Stimulated activated CD4-positive, alpha-beta T cell treated with anti-CD3 and anti-CD28 coated beads, Interleukin-15, amount 100 ng/mL, for 48 hours (primary cell): ENCODE data around the gene FOXO6.

ENCODE experiments used
- DNase-seq, 2 donors: peaks; one replicate each; pipeline ENCODE4 v3.0.0-alpha.2; 2020; ENCODE audit warnings: low read depth in 2 of 2

The FOXO6 gene

DNA sequence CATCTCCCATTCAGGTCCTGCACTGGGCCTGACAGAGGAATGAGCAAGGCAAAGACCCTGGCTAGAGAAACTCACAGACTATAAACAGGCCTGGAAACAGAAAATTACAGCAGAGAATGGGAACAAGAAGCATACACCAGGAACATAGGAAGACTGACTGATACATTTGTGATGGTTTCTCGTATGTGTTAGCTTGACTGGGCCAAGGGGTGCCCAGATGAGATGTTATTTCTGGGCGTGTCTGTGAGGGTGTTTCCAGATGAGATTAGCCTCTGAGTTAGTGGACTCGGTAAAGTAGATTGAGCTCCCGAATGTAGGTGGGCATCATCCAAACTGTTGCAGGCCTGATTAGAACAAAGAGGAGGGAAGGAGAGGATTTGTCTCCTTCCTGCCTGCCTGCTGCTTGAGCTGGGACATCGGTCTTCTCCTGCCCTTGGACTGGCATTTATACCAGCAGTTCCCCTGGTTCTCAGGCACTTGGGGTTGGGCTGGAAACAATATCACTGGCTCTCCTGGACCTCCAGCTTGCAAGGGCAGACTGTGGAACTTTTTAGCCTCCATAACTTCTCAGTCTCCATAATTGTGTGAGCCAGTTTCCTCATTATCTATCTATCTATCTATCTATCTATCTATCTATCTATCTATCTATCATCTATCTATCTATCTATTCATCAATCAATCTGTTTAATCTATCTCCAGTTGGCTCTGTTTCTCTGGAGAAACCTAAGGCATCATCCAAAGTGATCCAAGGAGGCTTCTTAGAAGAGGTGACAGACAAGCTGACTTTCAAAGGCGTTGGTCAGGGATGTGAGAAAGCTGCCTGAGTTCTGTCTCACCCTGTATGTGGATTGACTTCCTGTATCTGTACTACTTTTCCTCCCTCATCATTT, 9.7 kb upstream of the FOXO6 start:
- DNase-seq, result no peak

GRCh38 chr1:41353744-41354143, 7.5 kb upstream of the FOXO6 start:
- no peak for DNase-seq

DNA sequence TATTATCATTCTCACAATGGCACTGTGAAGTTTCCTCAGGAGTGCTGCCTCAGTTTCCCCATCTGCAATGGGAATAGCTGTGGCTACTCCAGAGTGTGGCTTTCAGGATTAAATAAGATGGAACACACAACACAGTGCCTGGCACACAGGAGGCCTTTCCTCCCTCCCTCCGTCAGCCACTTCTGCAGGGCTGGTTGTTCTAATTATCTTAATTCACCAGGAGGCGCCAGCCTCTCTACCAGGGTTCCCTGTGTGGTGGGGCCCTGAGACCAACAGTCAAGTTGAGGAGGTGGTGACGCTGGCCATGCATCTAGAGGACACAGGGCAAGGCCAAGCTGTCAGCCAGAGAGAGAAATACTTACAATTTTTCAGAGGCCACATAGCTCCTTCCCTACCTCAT, 6.3 kb upstream of the FOXO6 start:
- DNase-seq, result no peak

GRCh38 chr1:41355356-41355755, 5.9 kb upstream of the FOXO6 start:
- no peak for DNase-seq

- no peak for DNase-seq
Measured at GRCh38 chr1:41355761-41356160, 5.5 kb upstream of the FOXO6 start.

- DNase-seq, result no peak
Measured at GRCh38 chr1:41356752-41357151, 4.5 kb upstream of the FOXO6 start.

GRCh38 chr1:41357451-41358101, 3.7 kb upstream of the FOXO6 start:
- DNase-seq, result no peak

DNA sequence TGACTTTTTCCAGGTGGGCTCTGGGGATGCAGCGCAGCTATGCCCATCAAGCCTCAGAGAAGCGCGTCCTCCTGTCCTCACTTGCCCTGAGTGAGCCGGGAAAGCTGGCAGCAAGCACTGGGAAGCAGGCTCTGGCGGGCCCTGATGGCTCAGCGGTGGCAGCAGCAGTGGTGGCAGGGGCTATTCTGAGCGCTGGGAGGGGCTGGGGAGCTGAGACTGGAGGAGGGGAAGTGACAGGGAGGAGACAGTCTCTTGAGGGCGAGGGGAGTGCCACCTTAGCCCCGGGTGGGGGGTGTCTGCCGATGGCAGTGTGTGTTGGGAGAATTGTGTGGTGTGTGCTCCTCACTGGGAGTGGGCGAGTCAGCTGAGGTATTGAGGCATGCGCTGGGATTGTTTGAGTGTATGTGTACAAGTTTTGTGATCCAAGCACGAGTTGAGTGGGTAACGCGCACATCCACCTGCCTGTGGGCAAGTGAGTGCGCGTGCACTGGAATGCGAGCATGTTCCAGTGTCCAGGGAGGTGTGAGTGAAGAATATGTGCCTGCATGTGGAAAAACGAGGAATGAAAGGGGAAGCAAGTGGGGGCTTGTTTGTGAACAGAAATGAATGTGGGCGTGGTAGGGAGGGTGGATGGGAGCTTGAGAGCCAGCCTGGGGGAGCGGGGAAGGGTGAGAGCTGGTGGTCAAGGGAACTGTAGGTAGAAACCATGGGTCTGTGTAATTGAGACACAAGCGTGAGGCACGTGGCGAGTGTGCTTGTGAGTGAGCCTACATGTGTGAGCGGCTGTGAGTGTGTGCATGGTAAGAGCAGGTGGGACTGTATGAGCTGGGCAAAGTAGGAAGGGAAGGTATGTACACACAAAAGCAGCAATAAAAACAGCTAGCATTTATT, 2.9 kb upstream of the FOXO6 start:
- no peak for DNase-seq

- DNase-seq, result no peak
Measured at GRCh38 chr1:41359211-41360073, 1.8 kb upstream of the FOXO6 start.

DNA sequence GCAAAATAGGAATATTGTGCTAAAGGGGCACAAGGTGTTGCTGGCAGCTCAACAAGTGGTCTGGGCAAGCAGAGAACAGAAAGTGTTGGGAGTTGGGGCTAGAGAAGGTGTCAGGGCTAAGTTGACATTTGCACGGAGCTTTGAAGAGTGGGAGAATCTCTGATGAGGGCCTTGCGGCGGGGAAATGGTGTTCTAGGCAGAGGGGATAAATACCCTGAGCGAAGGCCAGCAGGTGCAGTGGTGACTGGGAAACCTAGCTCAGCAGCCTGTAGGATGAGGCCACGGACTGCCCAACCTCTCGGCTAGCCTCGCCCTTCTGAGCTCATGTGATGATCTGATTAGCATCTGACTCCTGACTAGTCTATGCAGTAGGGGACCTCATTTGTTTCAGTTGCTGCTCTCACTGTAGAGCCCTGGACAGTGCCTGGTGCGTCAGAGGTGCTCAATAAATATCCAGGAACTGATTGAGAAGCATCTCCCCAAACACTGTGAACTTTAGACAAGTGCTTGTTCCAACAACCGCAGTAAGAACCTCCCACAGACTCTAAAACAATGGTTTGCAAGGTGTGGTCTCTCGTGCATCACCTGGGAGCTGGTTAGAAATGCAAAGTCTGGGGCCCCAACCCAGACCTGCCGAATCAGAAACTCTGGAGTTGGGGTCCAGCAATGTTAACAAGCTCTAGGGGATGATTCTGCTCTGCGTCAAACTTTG, 1.0 kb upstream of the FOXO6 start:
- DNase-seq, result no peak

DNA sequence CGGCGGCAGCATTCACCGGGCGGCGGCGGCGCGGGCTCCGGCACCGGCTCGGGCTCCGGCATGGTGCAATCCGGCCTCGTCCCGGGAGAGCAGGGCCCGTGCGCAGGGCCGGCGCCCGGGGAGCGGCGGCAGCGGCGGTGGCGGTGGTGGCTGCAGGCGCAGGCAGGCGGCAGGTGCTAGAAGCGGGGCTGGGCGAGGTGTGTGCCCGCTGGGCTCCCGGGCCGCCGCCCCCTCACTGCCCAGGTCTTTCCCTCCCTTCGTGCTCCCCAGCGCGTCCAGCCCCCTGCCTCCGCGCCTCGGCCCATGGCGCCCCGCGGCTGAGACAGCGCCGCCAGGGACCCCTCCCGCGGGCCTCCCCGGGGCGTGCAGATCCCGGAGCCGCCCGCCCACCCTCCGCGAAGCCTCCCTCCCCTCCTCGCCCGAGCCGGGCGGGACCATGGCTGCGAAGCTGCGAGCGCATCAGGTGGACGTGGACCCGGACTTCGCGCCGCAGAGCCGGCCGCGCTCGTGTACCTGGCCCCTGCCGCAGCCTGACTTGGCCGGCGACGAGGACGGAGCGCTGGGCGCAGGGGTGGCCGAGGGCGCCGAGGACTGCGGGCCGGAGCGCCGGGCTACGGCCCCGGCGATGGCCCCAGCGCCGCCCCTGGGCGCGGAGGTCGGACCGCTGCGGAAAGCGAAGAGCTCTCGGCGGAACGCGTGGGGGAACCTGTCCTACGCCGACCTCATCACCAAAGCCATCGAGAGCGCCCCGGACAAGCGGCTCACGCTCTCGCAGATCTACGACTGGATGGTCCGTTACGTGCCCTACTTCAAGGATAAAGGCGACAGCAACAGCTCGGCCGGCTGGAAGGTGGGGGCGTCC, 492 bp downstream of the FOXO6 start:
- no peak for DNase-seq

DNA sequence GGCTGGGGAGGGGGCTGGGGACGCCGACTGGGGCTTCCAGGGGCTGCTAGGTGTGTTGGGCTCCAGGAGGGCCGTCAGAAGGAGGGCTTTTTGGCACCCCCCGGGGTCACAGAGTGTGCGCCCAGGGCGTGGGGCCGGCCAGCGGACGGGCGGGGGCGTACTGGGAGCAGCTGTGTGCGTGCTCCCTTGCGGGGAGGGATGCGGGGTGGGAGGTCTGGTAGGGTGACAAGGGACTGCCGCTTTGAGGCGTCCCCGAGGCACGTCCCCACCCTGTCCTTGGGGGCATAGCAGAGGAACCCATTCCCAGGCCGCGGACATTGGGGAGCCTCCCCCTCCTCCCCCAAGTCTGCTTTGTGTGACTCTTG, 1.1 kb downstream of the FOXO6 start:
- no peak for DNase-seq

GRCh38 chr1:41362749-41363590, 1.7 kb downstream of the FOXO6 start:
- no peak for DNase-seq

- DNase-seq, result no peak
Measured at GRCh38 chr1:41363591-41364320, 2.5 kb downstream of the FOXO6 start.

- DNase-seq, result no peak
Measured at GRCh38 chr1:41364442-41365319, 3.4 kb downstream of the FOXO6 start.

DNA sequence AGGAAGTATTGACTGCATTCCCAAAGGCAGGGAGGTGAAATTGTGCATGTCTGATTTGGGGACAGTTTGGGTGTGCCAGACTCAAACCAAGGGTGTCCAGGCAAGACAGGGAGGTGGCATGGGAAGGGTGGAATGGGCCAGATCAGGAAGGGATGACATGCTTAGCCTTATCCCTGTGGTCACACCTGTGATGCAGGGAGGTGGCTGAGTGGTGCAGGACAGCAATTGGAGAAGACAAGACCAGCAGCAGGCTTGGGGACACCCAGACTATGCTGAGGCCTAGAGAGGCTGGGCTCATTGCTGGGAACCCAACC, 4.0 kb downstream of the FOXO6 start:
- no peak for DNase-seq

DNA sequence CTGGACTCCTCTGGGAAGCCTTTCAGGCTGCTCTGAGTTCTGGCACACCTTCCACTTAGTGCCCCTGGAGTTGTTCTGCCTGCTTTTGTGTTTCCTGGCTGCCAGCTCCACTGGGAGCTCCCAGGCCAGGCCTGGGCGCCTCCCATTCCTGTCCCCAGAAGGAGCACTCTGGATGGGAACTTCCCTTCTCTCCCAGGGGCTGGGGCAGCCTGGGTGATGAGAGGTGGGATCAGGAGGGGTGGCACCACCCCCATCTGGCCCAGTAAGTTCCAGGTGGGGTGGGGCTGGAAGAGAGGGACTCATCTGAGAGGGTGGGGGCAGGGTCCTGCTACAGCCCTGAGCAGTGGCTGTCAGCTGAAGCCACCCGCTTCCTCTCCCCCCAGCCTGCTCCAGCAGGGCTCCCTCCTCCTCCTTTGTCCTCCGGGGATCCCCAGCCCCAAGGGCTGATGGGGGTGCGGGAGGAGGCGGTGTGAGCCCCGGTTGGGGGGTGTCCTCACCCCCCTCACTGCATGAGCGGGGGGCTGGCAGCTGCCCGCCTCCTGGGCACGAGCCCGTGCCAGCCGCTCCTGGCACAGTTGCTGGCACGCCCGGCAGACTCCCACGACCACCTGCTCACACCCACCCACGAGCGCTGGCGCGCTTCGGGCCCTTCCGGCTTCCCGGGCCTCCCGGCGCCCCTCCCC, 4.7 kb downstream of the FOXO6 start:
- no peak for DNase-seq
